ENCODE measurements around the gene SENP8.

SENP8 gene

DNA sequence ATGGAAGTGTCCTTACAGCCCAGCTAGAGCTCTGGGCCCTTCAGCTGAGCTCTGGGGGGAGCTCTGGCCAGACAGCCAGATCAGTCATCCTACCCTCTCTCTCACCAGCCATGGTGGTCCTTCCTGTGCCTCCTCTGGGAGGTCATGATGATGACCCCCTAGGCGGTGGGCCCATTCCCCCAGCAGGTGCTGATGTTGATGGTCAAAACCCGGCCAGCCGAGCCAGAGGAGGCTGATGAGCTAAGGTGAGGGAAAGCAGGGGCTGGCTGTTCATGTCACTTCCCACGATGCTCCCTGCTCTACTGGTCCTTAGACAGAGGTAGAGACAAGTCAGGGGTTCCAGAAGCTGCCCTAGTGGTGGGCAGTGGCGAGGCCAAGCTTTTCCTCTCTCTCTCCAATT, 44.4 kb downstream of the SENP8 start:
- Histone ChIP-seq H3K9ac (ENCODE audit: low read length) (no peak overlapping the region), H3K9me3 (ENCODE audit: insufficient read depth, low read length) (no peaks in the 10 kb centered on the region), H3K4me2 (ENCODE audit: low read depth, low read length, poor library complexity, severe bottlenecking) (no peak overlapping the region), H3K4me3 (ENCODE audit: insufficient read depth, low read length, poor library complexity, severe bottlenecking) (no peak overlapping the region), H3K36me3 (ENCODE audit: low read length) (no peaks in the 10 kb centered on the region), H3K27ac (ENCODE audit: low read depth, low read length) (no peak overlapping the region), H3K27me3 (ENCODE audit: low read length) (no peaks in the 10 kb centered on the region), H3K79me2 (ENCODE audit: insufficient read depth, low read length) (no peaks in the 10 kb centered on the region), H3K9me2 (replicated peaks; ENCODE audit: insufficient read depth, low read length) (no peaks in the 10 kb centered on the region), H3F3A (ENCODE audit: insufficient read depth) (no peaks in the 10 kb centered on the region), H4K20me1 (ENCODE audit: low read depth, low read length) (no peaks in the 10 kb centered on the region), H2AFZ (ENCODE audit: low read depth, low read length, severe bottlenecking) (no peak overlapping the region)
- TF ChIP-seq, protein P1, sequence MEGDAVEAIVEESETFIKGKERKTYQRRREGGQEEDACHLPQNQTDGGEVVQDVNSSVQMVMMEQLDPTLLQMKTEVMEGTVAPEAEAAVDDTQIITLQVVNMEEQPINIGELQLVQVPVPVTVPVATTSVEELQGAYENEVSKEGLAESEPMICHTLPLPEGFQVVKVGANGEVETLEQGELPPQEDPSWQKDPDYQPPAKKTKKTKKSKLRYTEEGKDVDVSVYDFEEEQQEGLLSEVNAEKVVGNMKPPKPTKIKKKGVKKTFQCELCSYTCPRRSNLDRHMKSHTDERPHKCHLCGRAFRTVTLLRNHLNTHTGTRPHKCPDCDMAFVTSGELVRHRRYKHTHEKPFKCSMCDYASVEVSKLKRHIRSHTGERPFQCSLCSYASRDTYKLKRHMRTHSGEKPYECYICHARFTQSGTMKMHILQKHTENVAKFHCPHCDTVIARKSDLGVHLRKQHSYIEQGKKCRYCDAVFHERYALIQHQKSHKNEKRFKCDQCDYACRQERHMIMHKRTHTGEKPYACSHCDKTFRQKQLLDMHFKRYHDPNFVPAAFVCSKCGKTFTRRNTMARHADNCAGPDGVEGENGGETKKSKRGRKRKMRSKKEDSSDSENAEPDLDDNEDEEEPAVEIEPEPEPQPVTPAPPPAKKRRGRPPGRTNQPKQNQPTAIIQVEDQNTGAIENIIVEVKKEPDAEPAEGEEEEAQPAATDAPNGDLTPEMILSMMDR (IDR thresholded peaks at IDR 0.05; ENCODE audit: insufficient read depth, low read length, poor library complexity, severe bottlenecking): no peak
- TF ChIP-seq EZH2phosphoT487 (conservative IDR thresholded peaks at IDR 0.05; ENCODE audit: low read length): no peak

GRCh38 chr15:72163719-72164118, 45.5 kb downstream of the SENP8 start:
- no peak overlapping the region for H3K27ac ChIP-seq (ENCODE audit: low read depth, low read length)
- no peak overlapping the region for H3K9ac ChIP-seq (ENCODE audit: low read length)
- no peak for TF ChIP-seq EZH2phosphoT487 (conservative IDR thresholded peaks at IDR 0.05; ENCODE audit: low read length)
- TF ChIP-seq, protein P1 (IDR thresholded peaks at IDR 0.05; ENCODE audit: insufficient read depth, low read length, poor library complexity, severe bottlenecking): no peak
- H3K36me3 ChIP-seq (ENCODE audit: low read length): no peaks in the 10 kb centered on the region
- H4K20me1 ChIP-seq (ENCODE audit: low read depth, low read length): no peaks in the 10 kb centered on the region
- H3K79me2 ChIP-seq (ENCODE audit: insufficient read depth, low read length): no peaks in the 10 kb centered on the region
- H3K27me3 ChIP-seq (ENCODE audit: low read length): no peaks in the 10 kb centered on the region
- H3K4me3 ChIP-seq (ENCODE audit: insufficient read depth, low read length, poor library complexity, severe bottlenecking): no peak overlapping the region
- no peak overlapping the region for H2AFZ ChIP-seq (ENCODE audit: low read depth, low read length, severe bottlenecking)
- H3K9me3 ChIP-seq (ENCODE audit: insufficient read depth, low read length): no peaks in the 10 kb centered on the region
- H3K4me2 ChIP-seq (ENCODE audit: low read depth, low read length, poor library complexity, severe bottlenecking): no peak overlapping the region
- H3F3A ChIP-seq (ENCODE audit: insufficient read depth): no peaks in the 10 kb centered on the region
- H3K9me2 ChIP-seq (replicated peaks; ENCODE audit: insufficient read depth, low read length): no peaks in the 10 kb centered on the region

GRCh38 chr15:72166716-72167417, 48.7 kb downstream of the SENP8 start:
- H3F3A ChIP-seq (ENCODE audit: insufficient read depth): no peaks in the 10 kb centered on the region

More at GRCh38 chr15:72166716-72167417, 48.7 kb downstream of the SENP8 start:
- Histone ChIP-seq H4K20me1 (ENCODE audit: low read depth, low read length) (no peaks in the 10 kb centered on the region), H3K9me2 (replicated peaks; ENCODE audit: insufficient read depth, low read length) (no peaks in the 10 kb centered on the region), H3K79me2 (ENCODE audit: insufficient read depth, low read length) (no peaks in the 10 kb centered on the region), H3K4me2 (ENCODE audit: low read depth, low read length, poor library complexity, severe bottlenecking) (no peak overlapping the region), H3K9me3 (ENCODE audit: insufficient read depth, low read length) (no peaks in the 10 kb centered on the region), H3K27me3 (ENCODE audit: low read length) (no peaks in the 10 kb centered on the region), H3K4me3 (ENCODE audit: insufficient read depth, low read length, poor library complexity, severe bottlenecking) (no peak overlapping the region), H2AFZ (ENCODE audit: low read depth, low read length, severe bottlenecking) (no peak overlapping the region), H3K36me3 (ENCODE audit: low read length) (no peaks in the 10 kb centered on the region), H3K27ac (ENCODE audit: low read depth, low read length) (no peak overlapping the region), H3K9ac (ENCODE audit: low read length) (no peak overlapping the region)
- TF ChIP-seq EZH2phosphoT487 (conservative IDR thresholded peaks at IDR 0.05; ENCODE audit: low read length): no peak
- TF ChIP-seq, protein P1 (IDR thresholded peaks at IDR 0.05; ENCODE audit: insufficient read depth, low read length, poor library complexity, severe bottlenecking): no peak
